H1 (cell line): ENCODE measurements around the gene CLDN7. TPM values are rescaled to one million over a fixed set of nuclear protein-coding genes. Genes with fewer than 3 reads are reported as not detected.

ENCODE experiments used
- CBX5 ChIP-seq: fragments of 300-800, 300-1000 bp; sonication (generic); IDR thresholded peaks from 2 replicates; pipeline ENCODE4 v1.7.1; 2016; ENCODE audit warnings: antibody characterized with exemption, low read length, low read depth
- FOSL1 ChIP-seq: IDR thresholded peaks from 2 replicates; pipeline ENCODE4 v1.6.1; 2011; ENCODE audit warnings: mild to moderate bottlenecking, low read depth, low read length, moderate library complexity; ENCODE audit not compliant: insufficient read depth
- RBBP5 ChIP-seq: IDR thresholded peaks from 2 replicates; pipeline ENCODE4 v1.7.1; 2012; ENCODE audit warnings: low read depth, mild to moderate bottlenecking, inconsistent platforms, low read length, moderate library complexity, borderline replicate concordance
- polyA plus RNA-seq, 7 experiments: library from polyadenylated mRNA; depleted of rRNA in 3 of 7; stranded (reverse) in 5 of 7; unstranded in 2 of 7; fragments of >200 nt in 5 of 7; fragments of 200-250 nt in 2 of 7; gene quantifications; 1 replicate in 5 of 7; 2 replicates in 1 of 7; 4 replicates in 1 of 7; pipeline versions ENCODE4 v1.2.1 to v1.2.3, GENCODE V29; 2011 to 2013; ENCODE audit warnings: missing spikeins in 2 of 7, mixed read lengths in 2 of 7
- total RNA-seq: library from RNA; stranded (reverse); fragmentation: NEBNext Ultra II Directional; extraction: Animal tissue kit (Norgen Biotek cat#: 25700); gene quantifications from 2 replicates; pipeline ENCODE4 v1.2.1, GENCODE V29; 2021

The CLDN7 gene
- total and polyA plus RNA-seq, 2 of the 8 experiments (the other 6 are each of a cell fraction or from before 2014, with no cell fraction given): 118 to 119 TPM

- TF ChIP-seq FOSL1 (no peak), RBBP5 (no peak), CBX5 (no peak)
- TF ChIP-seq, all 59 proteins: peak for 0
Measured at GRCh38 chr17:7243453-7243729, 18.9 kb downstream of the CLDN7 start (continued).
